HepG2 (cell line): Measurements from ENCODE around the gene CHST12. TPM values are rescaled to one million over a fixed set of nuclear protein-coding genes. Genes with fewer than 3 reads are reported as not detected.

Experiments used
- ATAC-seq: fragments of 200-7000 bp; cut with Tn5 transposase; 3 replicates; pipeline ENCODE4 v1.9.1; 2020; ENCODE audit warnings: mild to moderate bottlenecking, moderate library complexity
- BruUV-seq: library from RNA; stranded (reverse); fragments of 400-500 nt; replicated peaks from 2 replicates; lab custom pipeline; 2021; lab: Mats Ljungman, UMichigan
- CTCF ChIA-PET: fragments of 300-600 bp; formaldehyde crosslinking; extraction: SDS; loops from one replicate; lab custom pipeline; 2021; ENCODE audit warnings: low total read pairs, inconsistent platforms, low intra/inter-chr PET ratio; lab: Yijun Ruan, JAX
- POLR2A ChIA-PET: fragments of 350-600 bp; sonication (Branson Sonifier 250); formaldehyde crosslinking; loops from one replicate; lab custom pipeline; 2020; ENCODE audit warnings: antibody characterized with exemption, inconsistent platforms; lab: Yijun Ruan, JAX
- DNase-seq: peaks from one replicate; pipeline ENCODE4 v3.0.0-alpha.2; 2015; ENCODE audit warnings: low spot score
- FAIRE-seq: peaks from 3 replicates; lab custom pipeline; 2011; peaks lifted over from hg19 to GRCh38; lab: Jason Lieb, UNC
- H2AFZ ChIP-seq: one replicate; pipeline ENCODE4 v1.6.1; 2011; ENCODE audit warnings: low read length, inconsistent platforms
- H3K27ac ChIP-seq: fragments of 300-600 bp; 3 replicates; pipeline ENCODE4 v1.8.0; 2011; ENCODE audit warnings: mixed run types, mild to moderate bottlenecking, mixed read lengths, low read length, inconsistent platforms; ENCODE audit not compliant: insufficient read depth; ENCODE audit errors: extremely low read length
- H3K27me3 ChIP-seq, 2 experiments: fragments of 200-600 bp in 1 of 2; 2 replicates in 1 of 2; 3 replicates in 1 of 2; pipeline versions ENCODE4 v1.6.0 to v1.8.0; 2011; ENCODE audit warnings: low read length in 2 of 2, mild to moderate bottlenecking in 2 of 2, moderate library complexity in 2 of 2, inconsistent platforms in 1 of 2; ENCODE audit not compliant: insufficient read depth in 2 of 2, control insufficient read depth in 1 of 2
- H3K36me3 ChIP-seq, 2 experiments: fragments of 200-600 bp in 1 of 2; replicated peaks in 1 of 2; 2 replicates in 1 of 2; 3 replicates in 1 of 2; pipeline versions ENCODE4 v1.5.1 to v1.8.0; 2011; ENCODE audit warnings: low read length in 2 of 2, inconsistent platforms in 1 of 2; ENCODE audit not compliant: insufficient read depth in 2 of 2, control insufficient read depth in 1 of 2
- H3K4me1 ChIP-seq: 2 replicates; pipeline ENCODE4 v1.5.1; 2012; ENCODE audit warnings: low read length, inconsistent platforms; ENCODE audit not compliant: insufficient read depth
- H3K4me2 ChIP-seq: 2 replicates; pipeline ENCODE4 v1.6.0; 2011; ENCODE audit warnings: low read depth, low read length, inconsistent platforms
- H3K4me3 ChIP-seq, 3 experiments: fragments of 200-600 bp in 1 of 3; sonication (generic), shearing (Covaris generic) in 1 of 3; replicated peaks in 1 of 3; 2 replicates each; pipeline ENCODE4 v1.5.1; 2011 to 2016; ENCODE audit warnings: low read length in 3 of 3, inconsistent platforms in 2 of 3, low read depth in 2 of 3, mild to moderate bottlenecking in 2 of 3, control low read depth in 1 of 3, mixed read lengths in 1 of 3; ENCODE audit not compliant: insufficient read depth in 1 of 3
- H3K79me2 ChIP-seq: one replicate; pipeline ENCODE4 v1.6.1; 2011; ENCODE audit warnings: low read length, inconsistent platforms; ENCODE audit not compliant: insufficient read depth
- H3K9ac ChIP-seq: 2 replicates; pipeline ENCODE4 v1.6.0; 2011; ENCODE audit warnings: mild to moderate bottlenecking, low read depth, low read length, inconsistent platforms; ENCODE audit not compliant: insufficient read depth
- H3K9me3 ChIP-seq: 2 replicates; pipeline ENCODE4 v1.5.1; 2012; ENCODE audit warnings: mild to moderate bottlenecking, low read length
- H4K20me1 ChIP-seq: 2 replicates; pipeline ENCODE4 v1.6.0; 2011; ENCODE audit warnings: inconsistent platforms, mild to moderate bottlenecking, low read length, moderate library complexity; ENCODE audit not compliant: insufficient read depth
- CC2D1A ChIP-seq: sonication (generic); formaldehyde crosslinking; IDR thresholded peaks from 2 replicates; pipeline ENCODE4 v1.8.1; 2023; ENCODE audit warnings: mild to moderate bottlenecking, missing genetic modification reagents
- HNF1B ChIP-seq: sonication (generic); formaldehyde crosslinking; IDR thresholded peaks from 2 replicates; pipeline ENCODE4 v1.5.1; 2020; ENCODE audit warnings: mild to moderate bottlenecking, moderate library complexity, missing genetic modification reagents
- KMT2B ChIP-seq: IDR thresholded peaks from 2 replicates; pipeline ENCODE4 v1.6.1; 2016; ENCODE audit warnings: missing genetic modification reagents, missing compliant biosample characterization
- MED8 ChIP-seq: sonication (generic); formaldehyde crosslinking; IDR thresholded peaks from 2 replicates; pipeline ENCODE4 v1.8.1; 2023; ENCODE audit warnings: mild to moderate bottlenecking, missing genetic modification reagents; ENCODE audit not compliant: insufficient replicate concordance
- SIX1 ChIP-seq: sonication (generic); formaldehyde crosslinking; IDR thresholded peaks from 2 replicates; pipeline ENCODE4 v1.4.0; 2020; ENCODE audit warnings: missing genetic modification reagents, borderline replicate concordance
- ZNF232 ChIP-seq: sonication (generic); formaldehyde crosslinking; IDR thresholded peaks from 2 replicates; pipeline ENCODE4 v1.4.0; 2020; ENCODE audit warnings: missing genetic modification reagents, borderline replicate concordance
- ZNF687 ChIP-seq: sonication (generic); formaldehyde crosslinking; IDR thresholded peaks from 2 replicates; pipeline ENCODE4 v1.5.1; 2020; ENCODE audit warnings: mild to moderate bottlenecking, missing genetic modification reagents, moderate library complexity
- WGBS: methylation state at CpG from one replicate; pipeline ENCODE4 v1.1.6; 2017; ENCODE audit warnings: low lambda C conversion rate; 5-methylcytosine and 5-hydroxymethylcytosine counted together
- in situ Hi-C: cut with HindIII; loops from 2 replicates; pipeline ENCODE4 v1.10.0; 2017; ENCODE audit warnings: low pct_unique_long_range_greater_than_20kb; ENCODE audit not compliant: extremely low pct_ligation_motif_present
- intact Hi-C: fragments of 100-400 bp; cut with micrococcal nuclease; formaldehyde crosslinking; loops from one replicate; pipeline ENCODE4 v1.10.0; 2022; ENCODE audit not compliant: unreplicated experiment
- polyA plus RNA-seq, 8 experiments: library from polyadenylated mRNA; depleted of rRNA in 3 of 8; stranded (reverse) in 7 of 8; unstranded in 1 of 8; fragments of >200 nt; fragmentation: Illumina TruSeq in 4 of 8; extraction: Trizol in 4 of 8; gene quantifications; 2 replicates each; pipeline versions ENCODE4 v1.2.1 to v1.2.3, GENCODE V29; 2011 to 2016; ENCODE audit warnings: low read depth in 4 of 8, missing spikeins in 1 of 8, mixed read lengths in 1 of 8; ENCODE audit not compliant: insufficient read depth in 1 of 8
- total RNA-seq, 5 experiments: library from RNA; depleted of rRNA; stranded (reverse); fragments of >200 nt; fragmentation: Illumina TruSeq; extraction: Trizol; gene quantifications; 2 replicates each; pipeline ENCODE4 v1.2.3, GENCODE V29; 2016; ENCODE audit warnings: low read depth in 1 of 5

The CHST12 gene
- total and polyA plus RNA-seq, 2 of the 13 experiments (the other 11 are each of a cell fraction or from before 2014, with no cell fraction given), result 6.4 to 15.8 TPM

- Histone ChIP-seq H3K36me3 (no peaks in the 10 kb centered on the region), H3K4me3 (no peak overlapping the region), H2AFZ (no peak overlapping the region), H4K20me1 (no peaks in the 10 kb centered on the region), H3K79me2 (no peaks in the 10 kb centered on the region), H3K4me2 (no peak overlapping the region), H3K27ac (no peak overlapping the region), H3K9ac (no peak overlapping the region), H3K9me3 (no peaks in the 10 kb centered on the region), H3K27me3 (no peaks in the 10 kb centered on the region; a peak in 1 of 5 replicates)
- BruUV-seq, result no TSS peak
- intact Hi-C loops, result no loop called here
- CTCF ChIA-PET, result no interaction called here
- WGBS, result 95% methylated on average over 9 of the region's 10 CpGs
- FAIRE-seq (no peak), DNase-seq (no peak)
- POLR2A ChIA-PET, result no interaction called here
- no peak for TF ChIP-seq KMT2B (CRISPR knock-in tag)
- no peak for TF ChIP-seq SIX1 (CRISPR knock-in tag)
- TF ChIP-seq CC2D1A (CRISPR knock-in tag), result no peak
- no peak for TF ChIP-seq ZNF232 (CRISPR knock-in tag)
- TF ChIP-seq, all 625 proteins: peak for 0
- no peak for ATAC-seq
- in situ Hi-C loops, result no loop called here
- H3K4me1 ChIP-seq, result peaks cover 21% of the 10 kb centered on the region
These were observed 41.6 kb downstream of the CHST12 start for GRCh38 chr7:2445047-2445446.

GRCh38 chr7:2445898-2446555 is 42.6 kb downstream of the CHST12 start:
- WGBS, result 96% methylated on average over 8 of the region's 21 CpGs
- no peak overlapping the region for H3K27ac ChIP-seq
- no peaks in the 10 kb centered on the region; a peak in 1 of 5 replicates for H3K27me3 ChIP-seq
- H3K4me2 ChIP-seq, result no peak overlapping the region
- no peak overlapping the region for H3K4me3 ChIP-seq
- no peak for TF ChIP-seq HNF1B (CRISPR knock-in tag)
- peak; percentile 12; the same call in 1 of the 2 replicates for TF ChIP-seq ZNF687 (CRISPR knock-in tag)
- no peak for TF ChIP-seq MED8 (CRISPR knock-in tag)
- H4K20me1 ChIP-seq, result no peaks in the 10 kb centered on the region
- H2AFZ ChIP-seq, result no peak overlapping the region
- BruUV-seq, result no TSS peak
- DNase-seq (no peak), ATAC-seq (no peak), FAIRE-seq (no peak)
- no peaks in the 10 kb centered on the region for H3K79me2 ChIP-seq
- intact Hi-C loops, result no loop called here
- in situ Hi-C loops, result no loop called here
- no peaks in the 10 kb centered on the region for H3K9me3 ChIP-seq
- no peaks in the 10 kb centered on the region for H3K36me3 ChIP-seq
- POLR2A ChIA-PET, result no interaction called here
- H3K9ac ChIP-seq, result no peak overlapping the region
- CTCF ChIA-PET, result no interaction called here
- H3K4me1 ChIP-seq, result peaks cover 21% of the 10 kb centered on the region
